ENCODE results near the gene ITPRIPL2. TPM values are rescaled to one million over a fixed set of nuclear protein-coding genes. Genes with fewer than 3 reads are reported as not detected.

ITPRIPL2 gene
- total RNA-seq = 13.8 and 19.5 TPM in 2 replicates

DNA sequence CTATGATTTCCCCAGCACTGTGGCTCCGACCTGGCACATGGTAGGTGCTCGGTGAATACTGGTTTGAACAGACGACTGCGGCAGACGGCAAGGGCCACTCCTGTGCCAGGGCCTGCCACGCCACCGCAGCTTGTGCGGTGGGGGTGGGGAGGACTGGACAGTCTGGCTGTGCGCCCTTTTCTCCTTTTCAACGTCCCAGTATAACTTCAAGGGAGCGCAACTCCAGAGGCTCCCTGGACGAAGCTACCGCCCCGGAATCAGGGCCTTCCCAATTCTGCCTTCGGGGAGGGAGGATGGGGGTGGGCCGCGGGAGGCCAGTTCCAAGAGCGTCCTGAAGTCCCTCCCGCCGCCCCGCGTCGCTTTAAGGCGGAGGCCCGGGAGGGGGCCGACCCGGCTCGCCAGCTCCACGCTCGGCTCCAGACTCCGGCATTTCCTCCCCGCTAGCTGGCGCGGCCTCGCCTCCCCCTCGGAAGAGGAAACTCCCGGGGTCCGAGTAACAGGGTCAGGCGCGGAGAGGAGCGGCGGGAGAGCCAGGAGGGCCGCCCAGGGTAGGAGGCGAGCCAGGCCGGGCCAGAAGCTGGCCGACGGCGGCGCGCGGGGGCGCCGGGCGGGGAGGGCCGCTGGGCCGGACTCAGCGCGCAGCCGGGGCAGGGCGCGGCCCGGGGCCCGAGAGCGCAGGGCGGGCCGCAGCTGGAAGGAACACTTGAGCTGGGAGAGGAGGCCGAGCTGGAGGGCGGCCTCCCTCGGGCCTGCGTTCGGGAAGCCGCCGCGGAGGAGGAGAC lies at the start of gene ITPRIPL2:
ITPRIPL2 (plus strand) TSS at position 388 of the 782 bp plus-strand sequence. CDS start 498 bp downstream, outside the sequence.

DNA sequence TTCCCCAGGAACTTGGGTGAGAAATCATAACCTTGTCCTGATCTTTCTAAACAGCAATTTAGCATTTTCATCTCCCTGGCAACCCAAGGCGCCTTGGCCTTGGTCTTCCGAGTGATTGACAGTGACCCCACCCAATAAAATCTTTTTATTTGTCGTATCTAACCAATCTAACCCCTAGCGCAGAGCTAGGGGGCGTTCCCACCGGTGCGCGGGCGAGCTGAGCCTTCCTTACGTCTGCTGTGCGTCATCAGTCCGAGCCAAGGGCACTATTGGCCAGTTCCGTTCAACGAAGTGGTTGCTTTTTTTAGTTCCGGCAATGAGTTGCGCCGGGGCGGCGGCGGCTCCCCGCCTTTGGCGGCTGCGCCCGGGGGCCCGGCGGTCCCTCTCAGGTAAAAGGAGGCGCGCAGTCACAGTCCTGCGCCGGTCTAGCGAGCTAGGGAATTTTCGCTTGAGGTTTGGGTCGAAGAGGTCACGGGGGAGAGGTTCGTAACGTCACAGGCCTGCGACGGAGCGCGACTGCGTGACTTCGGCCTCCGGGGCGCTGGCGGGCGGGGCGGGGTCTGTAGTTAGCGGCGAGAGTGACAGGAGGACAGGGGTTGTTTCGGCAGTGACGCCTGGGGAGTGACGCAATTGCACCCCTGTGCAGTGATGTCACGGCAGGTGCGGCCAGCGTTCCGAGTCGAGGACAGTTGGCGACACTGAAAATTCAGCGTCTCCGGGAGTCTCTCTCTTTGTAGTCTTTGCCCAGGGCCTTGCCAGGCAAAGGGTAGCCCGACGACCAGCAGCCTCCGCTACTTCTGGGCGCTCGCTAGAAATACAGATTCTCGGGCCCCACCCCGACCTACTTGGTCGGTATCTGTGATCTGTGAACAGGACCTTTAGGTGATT lies 46.2 kb upstream of the ITPRIPL2 start, which contains the start of gene COQ7:
COQ7 (plus strand) TSS at position 266 of the 888 bp plus-strand sequence; CDS start at position 317, 51 bp downstream.

DNA sequence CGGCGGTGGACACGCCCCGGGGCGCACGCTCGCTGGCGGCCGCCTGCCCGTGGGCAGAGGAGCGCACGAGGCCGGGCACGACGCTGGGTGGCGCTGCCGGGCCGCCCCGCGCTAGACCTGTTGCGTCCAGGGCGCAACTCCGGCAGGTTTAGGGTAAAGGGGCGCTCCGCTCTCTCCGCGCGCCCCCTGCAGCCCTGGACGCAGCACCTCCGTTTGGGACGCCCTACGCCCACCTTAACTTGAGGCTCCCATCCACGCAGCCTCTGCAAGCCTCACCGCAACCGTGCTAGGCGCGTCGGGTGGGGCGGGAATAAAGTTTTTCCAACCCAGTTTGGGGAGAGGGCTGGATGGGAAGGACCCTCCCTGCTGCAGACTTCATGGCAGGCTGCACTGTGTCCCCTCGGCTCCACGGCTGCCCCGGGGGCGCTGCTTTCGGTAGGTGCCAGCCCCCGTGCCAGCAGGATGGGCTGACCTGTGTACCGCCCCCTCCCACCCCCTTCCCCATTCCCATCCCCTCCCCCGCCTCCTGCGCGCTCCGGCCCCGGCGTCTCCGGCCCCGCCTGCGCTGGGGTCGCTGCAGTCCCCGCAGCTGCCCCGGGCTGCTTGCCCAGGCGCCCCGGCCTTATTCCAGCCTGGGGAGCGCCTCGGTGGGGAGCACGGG lies 54.1 kb downstream of the ITPRIPL2 start, which contains the start of gene SYT17:
SYT17 (plus strand) TSS at position 531 of the 661 bp plus-strand sequence. CDS start 407 bp downstream, outside the sequence.

Other genes with a start within 250 kb of the ITPRIPL2 start
- gene SMG1, start 187.6 kb upstream of the ITPRIPL2 start, total RNA-seq = 15.1 and 23.4 TPM in 2 replicates
- gene TMC7, start 130.0 kb upstream of the ITPRIPL2 start, total RNA-seq = 3.4 and 8.0 TPM in 2 replicates
- 10.9 and 16.2 TPM in 2 replicates for gene COQ7, start 46.4 kb upstream of the ITPRIPL2 start, total RNA-seq
- gene SYT17, start 54.3 kb downstream of the ITPRIPL2 start, total RNA-seq = 0.61 TPM in 1 of 2 replicates, not detected in the other
- gene CLEC19A, start 171.8 kb downstream of the ITPRIPL2 start, total RNA-seq = not detected in 2 replicates